ENCODE data around the gene ARHGDIA. TPM values are rescaled to one million over a fixed set of nuclear protein-coding genes. Genes with fewer than 3 reads are reported as not detected.

The ARHGDIA gene
- total RNA-seq, 1 donor from 2014 or later, result 443 TPM

GRCh38 chr17:81821603-81822311 is 49.4 kb downstream of the ARHGDIA start:
- DNase-seq (ENCODE audit: low spot score), result peak; percentile 77
- H3K9me3 Mint-ChIP-seq (ENCODE audit: unreplicated experiment), result no peaks in the 10 kb centered on the region
- TF ChIP-seq, protein P1, sequence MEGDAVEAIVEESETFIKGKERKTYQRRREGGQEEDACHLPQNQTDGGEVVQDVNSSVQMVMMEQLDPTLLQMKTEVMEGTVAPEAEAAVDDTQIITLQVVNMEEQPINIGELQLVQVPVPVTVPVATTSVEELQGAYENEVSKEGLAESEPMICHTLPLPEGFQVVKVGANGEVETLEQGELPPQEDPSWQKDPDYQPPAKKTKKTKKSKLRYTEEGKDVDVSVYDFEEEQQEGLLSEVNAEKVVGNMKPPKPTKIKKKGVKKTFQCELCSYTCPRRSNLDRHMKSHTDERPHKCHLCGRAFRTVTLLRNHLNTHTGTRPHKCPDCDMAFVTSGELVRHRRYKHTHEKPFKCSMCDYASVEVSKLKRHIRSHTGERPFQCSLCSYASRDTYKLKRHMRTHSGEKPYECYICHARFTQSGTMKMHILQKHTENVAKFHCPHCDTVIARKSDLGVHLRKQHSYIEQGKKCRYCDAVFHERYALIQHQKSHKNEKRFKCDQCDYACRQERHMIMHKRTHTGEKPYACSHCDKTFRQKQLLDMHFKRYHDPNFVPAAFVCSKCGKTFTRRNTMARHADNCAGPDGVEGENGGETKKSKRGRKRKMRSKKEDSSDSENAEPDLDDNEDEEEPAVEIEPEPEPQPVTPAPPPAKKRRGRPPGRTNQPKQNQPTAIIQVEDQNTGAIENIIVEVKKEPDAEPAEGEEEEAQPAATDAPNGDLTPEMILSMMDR (IDR thresholded peaks at IDR 0.05; ENCODE audit: unreplicated experiment), result peak; percentile 33
- peaks cover 3% of the 10 kb centered on the region for H3K27me3 Mint-ChIP-seq (ENCODE audit: unreplicated experiment)
- H3K4me1 Mint-ChIP-seq (ENCODE audit: unreplicated experiment), result peaks cover 3% of the 10 kb centered on the region
- peaks cover 9% of the 10 kb centered on the region for H3K36me3 Mint-ChIP-seq (ENCODE audit: low read depth, unreplicated experiment)
- no peak overlapping the region for H3K4me3 Mint-ChIP-seq (ENCODE audit: unreplicated experiment)
- no peak overlapping the region for H3K27ac Mint-ChIP-seq (ENCODE audit: unreplicated experiment)

- H3K4me1 Mint-ChIP-seq (ENCODE audit: unreplicated experiment), result peaks cover 3% of the 10 kb centered on the region
- H3K27ac Mint-ChIP-seq (ENCODE audit: unreplicated experiment), result no peak overlapping the region
- no peak for DNase-seq (ENCODE audit: low spot score)
- TF ChIP-seq, protein P1 (IDR thresholded peaks at IDR 0.05; ENCODE audit: unreplicated experiment), result no peak
- H3K36me3 Mint-ChIP-seq (ENCODE audit: low read depth, unreplicated experiment), result peaks cover 7% of the 10 kb centered on the region
- no peak overlapping the region for H3K4me3 Mint-ChIP-seq (ENCODE audit: unreplicated experiment)
- no peaks in the 10 kb centered on the region for H3K9me3 Mint-ChIP-seq (ENCODE audit: unreplicated experiment)
- H3K27me3 Mint-ChIP-seq (ENCODE audit: unreplicated experiment), result peaks cover 3% of the 10 kb centered on the region
Measured at GRCh38 chr17:81821147-81821546, 50.0 kb downstream of the ARHGDIA start.

- Mint-ChIP-seq H3K36me3 (ENCODE audit: low read depth, unreplicated experiment) (peaks cover 3% of the 10 kb centered on the region), H3K27ac (ENCODE audit: unreplicated experiment) (no peak overlapping the region), H3K4me1 (ENCODE audit: unreplicated experiment) (no peaks in the 10 kb centered on the region), H3K27me3 (ENCODE audit: unreplicated experiment) (peaks cover 3% of the 10 kb centered on the region), H3K9me3 (ENCODE audit: unreplicated experiment) (no peaks in the 10 kb centered on the region), H3K4me3 (ENCODE audit: unreplicated experiment) (no peak overlapping the region)
- no peak for DNase-seq (ENCODE audit: low spot score)
- TF ChIP-seq, protein P1 (IDR thresholded peaks at IDR 0.05; ENCODE audit: unreplicated experiment), result no peak
Measured at GRCh38 chr17:81819708-81820107, 51.4 kb downstream of the ARHGDIA start.

DNA sequence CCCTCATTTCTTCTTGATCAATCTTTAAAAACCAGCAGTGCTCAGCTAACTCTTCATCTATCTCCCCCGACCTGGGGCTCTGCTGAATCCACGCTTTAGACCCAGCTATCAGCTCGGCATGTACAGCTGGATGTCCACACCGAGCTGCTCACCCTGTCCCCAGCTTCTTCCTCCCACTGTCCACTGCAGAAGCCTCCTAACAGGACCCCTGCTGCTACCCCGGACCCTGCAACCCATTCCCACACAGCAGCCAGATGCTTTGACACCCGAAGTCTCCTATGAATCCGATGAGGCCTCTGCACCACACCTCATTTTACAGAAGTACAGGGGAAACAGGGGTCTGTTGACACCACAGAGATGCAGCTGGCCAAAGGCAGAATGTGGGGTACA is 53.4 kb downstream of the ARHGDIA start:
- Mint-ChIP-seq H3K4me1 (ENCODE audit: unreplicated experiment) (no peaks in the 10 kb centered on the region), H3K27ac (ENCODE audit: unreplicated experiment) (no peak overlapping the region), H3K9me3 (ENCODE audit: unreplicated experiment) (no peaks in the 10 kb centered on the region), H3K36me3 (ENCODE audit: low read depth, unreplicated experiment) (no peaks in the 10 kb centered on the region), H3K27me3 (ENCODE audit: unreplicated experiment) (no peaks in the 10 kb centered on the region), H3K4me3 (ENCODE audit: unreplicated experiment) (no peak overlapping the region)
- TF ChIP-seq, protein P1 (IDR thresholded peaks at IDR 0.05; ENCODE audit: unreplicated experiment), result no peak
- DNase-seq (ENCODE audit: low spot score), result no peak

Other genes with a start within 250 kb of the ARHGDIA start
- gene NPLOC4, start 234.2 kb downstream of the ARHGDIA start, total RNA-seq (ENCODE audit: unreplicated experiment), result 133 TPM
- gene TSPAN10, start 234.1 kb downstream of the ARHGDIA start, total RNA-seq (ENCODE audit: unreplicated experiment), result 2.5 TPM
- 1.1 TPM for gene PDE6G, start 214.8 kb downstream of the ARHGDIA start, total RNA-seq (ENCODE audit: unreplicated experiment)
- gene OXLD1, start 204.7 kb downstream of the ARHGDIA start, total RNA-seq (ENCODE audit: unreplicated experiment), result 22.4 TPM
- 31.8 TPM for gene CCDC137, start 204.6 kb downstream of the ARHGDIA start, total RNA-seq (ENCODE audit: unreplicated experiment)
- 54.0 TPM for gene ARL16, start 187.5 kb downstream of the ARHGDIA start, total RNA-seq (ENCODE audit: unreplicated experiment)
- gene HGS, start 187.3 kb downstream of the ARHGDIA start, total RNA-seq (ENCODE audit: unreplicated experiment), result 142 TPM
- gene MRPL12, start 168.0 kb downstream of the ARHGDIA start, total RNA-seq (ENCODE audit: unreplicated experiment), result 58.5 TPM
- 6.7 TPM for gene SLC25A10, start 159.1 kb downstream of the ARHGDIA start, total RNA-seq (ENCODE audit: unreplicated experiment)
- not detected for gene GCGR, start 67.2 kb downstream of the ARHGDIA start, total RNA-seq (ENCODE audit: unreplicated experiment)
- gene MCRIP1, start 38.0 kb downstream of the ARHGDIA start, total RNA-seq (ENCODE audit: unreplicated experiment), result 190 TPM
- not detected for gene PPP1R27, start 36.3 kb downstream of the ARHGDIA start, total RNA-seq (ENCODE audit: unreplicated experiment)
- 678 TPM for gene P4HB, start 10.8 kb downstream of the ARHGDIA start, total RNA-seq (ENCODE audit: unreplicated experiment)
- gene ALYREF, start 20.2 kb upstream of the ARHGDIA start, total RNA-seq (ENCODE audit: unreplicated experiment), result 127 TPM
- gene ANAPC11, start 20.4 kb upstream of the ARHGDIA start, total RNA-seq (ENCODE audit: unreplicated experiment), result 121 TPM
- 0.56 TPM for gene NPB, start 30.9 kb upstream of the ARHGDIA start, total RNA-seq (ENCODE audit: unreplicated experiment)
- 26.8 TPM for gene PCYT2, start 40.1 kb upstream of the ARHGDIA start, total RNA-seq (ENCODE audit: unreplicated experiment)
- 14.4 TPM for gene SIRT7, start 46.8 kb upstream of the ARHGDIA start, total RNA-seq (ENCODE audit: unreplicated experiment)
- gene MAFG, start 56.4 kb upstream of the ARHGDIA start, total RNA-seq (ENCODE audit: unreplicated experiment), result 23.6 TPM
- gene PYCR1, start 66.0 kb upstream of the ARHGDIA start, total RNA-seq (ENCODE audit: unreplicated experiment), result 24.4 TPM
- gene MYADML2, start 75.9 kb upstream of the ARHGDIA start, total RNA-seq (ENCODE audit: unreplicated experiment), result not detected
- gene NOTUM, start 89.8 kb upstream of the ARHGDIA start, total RNA-seq (ENCODE audit: unreplicated experiment), result not detected
- gene ASPSCR1, start 106.3 kb upstream of the ARHGDIA start, total RNA-seq (ENCODE audit: unreplicated experiment), result 25.6 TPM
- gene CENPX, start 151.5 kb upstream of the ARHGDIA start, total RNA-seq (ENCODE audit: unreplicated experiment), result 42.9 TPM
- gene LRRC45, start 152.0 kb upstream of the ARHGDIA start, total RNA-seq (ENCODE audit: unreplicated experiment), result 12.2 TPM
- 24.0 TPM for gene RAC3, start 160.3 kb upstream of the ARHGDIA start, total RNA-seq (ENCODE audit: unreplicated experiment)
- 30.8 TPM for gene DCXR, start 166.4 kb upstream of the ARHGDIA start, total RNA-seq (ENCODE audit: unreplicated experiment)
- gene RFNG, start 180.5 kb upstream of the ARHGDIA start, total RNA-seq (ENCODE audit: unreplicated experiment), result 19.7 TPM
- 80.0 TPM for gene GPS1, start 180.6 kb upstream of the ARHGDIA start, total RNA-seq (ENCODE audit: unreplicated experiment)
- 74.1 TPM for gene DUS1L, start 194.5 kb upstream of the ARHGDIA start, total RNA-seq (ENCODE audit: unreplicated experiment)
- 400 TPM for gene FASN, start 226.9 kb upstream of the ARHGDIA start, total RNA-seq (ENCODE audit: unreplicated experiment)

Measured in endothelial cell (in vitro differentiated cells).